Effector CD4-positive, alpha-beta T cell (primary cell): ENCODE measurements around the gene GOLT1A.

Source experiments
- DNase-seq: peaks from one replicate; pipeline ENCODE4 v3.0.0-alpha.2; 2020

The GOLT1A gene

DNA sequence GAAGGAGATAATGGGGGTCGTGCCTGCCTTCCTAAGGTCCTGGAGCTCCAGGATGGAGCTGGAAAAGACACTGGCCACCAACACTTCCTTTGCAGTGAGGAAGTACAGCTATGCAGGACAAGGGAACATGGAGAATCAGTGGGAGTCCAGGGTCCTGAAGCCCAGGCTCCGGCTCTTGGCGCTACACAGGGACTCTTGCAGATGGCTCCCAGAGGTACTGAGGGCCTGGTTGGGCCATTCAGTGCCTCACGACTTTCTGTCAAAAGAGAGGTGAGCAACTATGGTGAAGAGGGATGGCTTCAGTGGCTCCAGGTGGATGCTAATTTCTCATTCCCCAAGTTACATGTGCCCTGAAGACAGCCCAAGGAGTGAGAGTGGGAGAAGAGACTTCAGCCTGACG, 60.1 kb downstream of the GOLT1A start:
- no peak for DNase-seq

DNA sequence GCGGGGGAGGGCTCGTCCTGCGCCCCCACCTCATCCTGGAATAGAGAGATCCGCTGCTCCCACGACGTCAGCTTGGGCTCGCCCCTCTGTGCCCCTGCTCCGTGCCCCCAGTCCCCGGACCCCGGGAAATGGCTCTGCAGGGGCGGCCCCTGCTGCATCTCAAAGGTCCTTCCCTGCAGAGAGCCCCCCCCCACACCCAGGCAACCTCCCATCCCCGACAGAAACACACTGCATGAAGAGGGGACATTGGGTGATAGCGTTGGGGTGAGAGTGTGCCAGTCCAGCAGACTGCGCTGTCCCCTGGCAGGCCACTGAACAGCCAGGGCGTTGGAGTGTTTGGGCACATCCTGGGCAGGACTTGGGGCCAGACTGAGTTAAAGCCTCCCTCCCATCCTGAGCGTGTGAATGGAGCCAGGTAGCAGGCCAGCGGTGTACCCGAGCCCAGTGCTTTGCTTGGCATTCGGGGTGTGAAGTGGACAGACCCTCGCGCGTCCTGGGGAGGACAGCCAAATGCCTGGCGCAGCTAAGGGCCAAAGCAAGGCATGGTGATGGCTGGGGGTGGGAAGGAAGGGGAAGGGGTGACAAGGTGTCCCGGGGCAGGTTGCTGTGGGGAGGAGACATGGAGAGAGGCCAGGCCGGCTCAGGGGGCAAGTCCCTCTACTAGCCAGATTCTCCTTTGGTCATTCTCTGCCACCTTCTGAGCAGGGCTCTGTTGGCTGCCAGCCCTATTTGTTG, 61.3 kb downstream of the GOLT1A start:
- DNase-seq = no peak

DNA sequence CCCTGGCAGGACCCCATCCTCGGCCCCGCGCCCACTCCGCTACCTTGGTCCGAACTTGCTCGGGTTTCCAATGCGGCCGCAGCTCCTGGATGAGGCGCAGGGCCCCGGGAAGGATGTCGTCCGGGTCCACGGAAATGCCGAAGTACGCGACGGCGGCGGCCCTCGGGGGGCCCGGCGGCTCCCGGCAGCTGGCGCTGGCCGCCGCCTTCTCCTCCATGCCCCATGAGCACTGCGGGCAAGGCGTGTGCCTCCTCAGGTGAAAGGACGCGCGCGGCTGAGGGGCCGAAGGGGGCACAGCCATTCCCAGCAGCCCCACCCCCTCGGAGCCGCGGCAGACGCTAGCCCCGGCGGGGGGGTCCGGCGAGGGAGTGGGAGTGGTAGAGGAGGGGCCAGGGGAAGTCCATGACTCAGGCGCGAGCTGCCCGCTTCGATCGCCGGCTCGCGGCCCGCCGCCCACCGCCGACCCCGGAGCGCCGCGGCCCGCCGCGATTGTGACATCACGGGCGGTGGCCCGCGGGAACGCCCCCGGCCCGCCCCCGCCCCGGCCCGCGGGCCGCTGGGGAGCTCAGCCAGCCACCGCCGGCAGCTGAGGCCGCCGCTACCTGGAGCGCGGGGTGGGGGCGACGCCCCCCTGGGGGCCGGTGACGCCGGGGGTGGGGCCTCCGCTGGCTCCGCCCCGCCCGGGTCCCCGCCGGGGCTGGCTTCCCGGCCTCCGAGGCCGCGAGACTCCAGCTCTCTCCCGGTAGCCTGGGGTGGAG, 62.1 kb downstream of the GOLT1A start, which contains the start of gene ETNK2:
Gene ETNK2, minus strand, starts transcription at position 493 of the 758 bp plus-strand sequence. Its CDS starts 192 bp downstream, at position 301.
- DNase-seq = peak; percentile 42

DNA sequence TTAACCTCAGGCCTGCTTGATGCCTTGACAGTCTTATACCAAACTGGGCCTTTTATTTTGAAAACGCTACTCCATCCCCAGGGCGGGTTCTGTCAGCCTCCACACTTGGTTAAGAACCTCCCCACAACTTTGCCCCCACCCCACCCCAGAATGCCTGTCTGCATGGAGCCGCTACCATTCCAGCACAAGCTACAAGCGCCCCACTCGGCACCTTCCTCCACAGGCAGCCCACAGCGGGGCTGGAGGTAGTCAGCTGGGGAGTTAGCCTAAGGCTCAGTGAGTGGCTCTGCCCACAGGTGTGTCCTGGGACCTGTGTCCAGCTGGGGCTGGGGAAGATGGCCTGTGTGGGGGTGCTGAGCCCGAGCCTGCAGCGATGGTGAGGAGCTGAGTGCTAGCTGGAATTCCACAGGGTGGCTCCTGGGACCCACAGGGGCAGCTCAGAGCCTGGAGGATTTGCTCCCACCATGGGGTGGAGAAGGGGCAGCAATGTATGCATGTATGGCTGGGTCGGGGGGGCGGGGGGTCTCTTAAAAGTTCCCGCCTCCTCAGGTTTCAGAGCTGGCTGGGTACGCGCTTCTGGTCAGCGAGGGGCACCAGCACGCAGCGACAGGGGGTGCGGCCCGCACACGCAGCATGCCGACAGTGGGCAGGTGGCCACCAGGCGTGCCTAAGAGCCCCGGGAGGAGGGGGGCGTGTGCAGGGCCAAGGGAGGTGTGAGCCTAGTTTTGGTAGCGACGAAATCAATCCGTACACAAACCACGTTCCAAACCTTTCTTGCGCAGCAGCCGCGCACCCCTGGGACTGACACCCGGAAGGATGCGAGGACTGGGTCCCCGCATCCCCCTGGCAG, 62.9 kb downstream of the GOLT1A start:
- no peak for DNase-seq

DNA sequence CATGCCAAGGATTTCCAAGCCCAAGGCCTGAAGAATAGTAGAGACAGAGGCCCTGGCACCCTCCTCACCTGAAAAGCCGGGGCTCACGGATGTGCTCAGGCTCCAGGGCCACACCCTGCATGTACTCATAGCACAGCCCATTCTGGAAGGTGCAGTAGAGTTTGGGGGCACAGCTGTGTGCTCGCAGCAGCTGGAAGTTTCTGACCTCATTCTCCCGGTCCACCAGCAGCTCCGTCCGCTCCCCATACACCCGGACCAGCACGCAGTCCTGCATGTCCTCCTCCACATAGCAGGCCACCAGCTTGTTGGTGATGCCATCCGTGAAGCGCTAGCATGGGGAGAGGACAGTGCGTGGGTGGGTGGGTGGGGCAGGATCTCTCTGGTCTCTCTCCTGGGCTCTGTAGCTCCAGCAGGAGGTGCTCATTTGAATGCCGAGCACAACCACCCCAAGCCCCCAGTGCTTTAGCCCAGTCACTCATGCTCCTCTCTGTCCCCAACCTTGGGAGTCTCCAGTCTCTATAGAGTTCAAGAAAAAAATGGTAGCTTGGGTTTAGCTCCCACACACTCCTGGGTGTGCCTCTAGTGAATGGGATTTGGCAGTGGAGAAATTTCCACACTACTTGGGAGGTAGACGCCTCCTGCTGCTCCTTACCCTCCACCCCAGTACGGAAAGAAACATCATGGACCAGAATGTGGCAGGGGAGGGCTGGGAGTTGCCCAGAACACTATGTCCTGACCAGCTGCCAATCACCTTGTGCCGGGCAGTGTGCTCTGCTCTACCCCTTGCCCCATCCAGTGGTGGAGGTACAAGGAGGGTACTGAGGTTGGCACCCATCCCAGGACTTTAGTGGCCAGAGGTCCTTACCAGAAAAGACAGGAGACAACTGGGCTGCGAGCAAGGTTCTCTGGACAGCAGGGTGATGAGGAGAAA, 63.9 kb downstream of the GOLT1A start:
- DNase-seq = no peak

DNA sequence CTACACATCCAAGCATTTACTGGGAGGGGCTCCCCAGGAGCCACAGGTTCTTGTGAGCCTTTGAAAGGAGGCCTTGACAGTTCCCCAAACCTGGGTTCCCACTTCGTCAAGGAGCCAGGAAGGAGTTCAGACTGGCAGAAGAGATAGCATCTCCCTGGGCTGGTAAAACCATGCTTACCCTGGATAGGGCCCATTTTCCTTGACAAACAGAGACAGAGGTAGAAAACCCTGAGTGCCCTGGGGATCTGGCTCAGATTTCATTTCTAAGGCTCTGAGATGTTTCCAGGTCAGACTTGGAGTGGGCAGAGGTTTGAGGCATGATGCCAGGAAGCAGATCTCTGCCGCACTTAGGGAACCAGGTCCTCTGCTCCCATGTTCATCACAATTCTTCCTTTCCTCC, 64.7 kb downstream of the GOLT1A start:
- no peak for DNase-seq
